Right kidney (tissue), 1 donor: ENCODE data around the gene OS9.

Experiments
- DNase-seq: peaks from one replicate; pipeline ENCODE4 v3.0.0-alpha.2; 2016

The OS9 gene

DNA sequence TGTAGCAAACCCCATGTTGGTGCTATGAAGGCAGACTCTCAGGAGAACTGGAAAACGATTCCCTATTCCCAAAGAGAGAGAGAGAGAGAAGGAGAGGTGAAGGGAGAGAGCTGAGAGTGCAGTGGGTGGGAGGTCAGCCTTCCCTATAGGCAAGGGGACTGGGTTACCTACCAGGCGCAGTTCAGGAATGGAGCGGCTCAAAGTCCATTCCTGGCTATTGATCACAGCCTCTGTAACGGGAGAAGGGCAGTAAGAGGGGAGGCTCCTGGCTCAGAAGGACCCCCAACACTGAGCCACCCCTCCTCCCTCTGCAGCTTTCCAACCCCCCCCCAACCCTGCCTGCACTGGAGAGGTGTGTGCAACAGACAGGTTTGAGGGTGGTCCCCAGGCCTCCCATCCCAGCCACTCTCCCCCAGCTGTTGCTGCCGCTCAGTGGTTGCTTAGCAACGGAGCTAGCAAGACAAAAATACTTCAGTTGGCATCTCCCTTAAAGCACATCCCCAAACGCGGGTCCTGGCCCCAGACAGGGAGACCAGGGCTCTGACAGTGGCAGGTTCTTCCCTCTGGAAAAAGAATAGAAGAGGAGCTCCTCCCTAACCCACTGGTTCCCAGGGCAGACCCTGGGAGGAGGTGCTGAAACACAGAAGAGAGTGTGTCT is 41.4 kb downstream of the OS9 start:
- no peak for DNase-seq

DNA sequence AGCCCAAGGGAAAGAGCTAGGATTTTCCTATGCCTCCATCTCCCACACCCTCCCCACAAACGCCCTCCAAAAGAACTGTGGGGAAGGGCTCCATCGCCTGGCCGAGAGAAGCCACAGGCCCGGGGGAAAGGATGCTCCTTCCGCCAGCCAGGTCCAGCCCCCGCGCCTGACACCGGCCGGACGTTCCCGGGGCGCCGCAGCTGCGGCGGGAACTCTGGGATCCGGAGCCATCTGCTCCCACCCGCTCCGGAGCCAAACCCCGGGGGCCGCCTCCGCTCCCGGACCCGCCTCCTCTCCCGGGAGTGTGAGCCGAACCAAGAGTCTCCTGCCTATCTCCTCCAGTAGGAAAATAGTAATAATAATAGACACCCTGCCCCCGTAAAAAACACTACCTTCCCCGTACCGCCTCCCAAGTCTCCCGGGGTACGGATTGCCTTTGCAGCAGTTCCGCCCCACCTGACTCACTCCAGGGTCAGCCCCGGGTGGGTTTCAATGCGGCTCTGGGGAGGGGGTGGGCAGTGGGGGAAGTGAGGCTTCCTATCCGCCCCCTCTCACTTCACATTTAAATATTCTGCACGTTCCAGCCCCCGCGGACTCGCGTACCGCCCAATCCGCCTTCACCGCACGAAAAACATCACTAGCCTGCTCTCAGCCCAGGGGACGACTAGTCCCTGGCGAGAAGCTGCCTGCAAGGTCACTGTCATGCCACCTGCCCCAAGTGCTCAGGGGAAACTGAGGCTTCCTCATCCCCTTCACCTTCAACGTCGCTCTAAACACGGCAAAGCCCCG is 42.2 kb downstream of the OS9 start:
- DNase-seq: peak; percentile 52

DNA sequence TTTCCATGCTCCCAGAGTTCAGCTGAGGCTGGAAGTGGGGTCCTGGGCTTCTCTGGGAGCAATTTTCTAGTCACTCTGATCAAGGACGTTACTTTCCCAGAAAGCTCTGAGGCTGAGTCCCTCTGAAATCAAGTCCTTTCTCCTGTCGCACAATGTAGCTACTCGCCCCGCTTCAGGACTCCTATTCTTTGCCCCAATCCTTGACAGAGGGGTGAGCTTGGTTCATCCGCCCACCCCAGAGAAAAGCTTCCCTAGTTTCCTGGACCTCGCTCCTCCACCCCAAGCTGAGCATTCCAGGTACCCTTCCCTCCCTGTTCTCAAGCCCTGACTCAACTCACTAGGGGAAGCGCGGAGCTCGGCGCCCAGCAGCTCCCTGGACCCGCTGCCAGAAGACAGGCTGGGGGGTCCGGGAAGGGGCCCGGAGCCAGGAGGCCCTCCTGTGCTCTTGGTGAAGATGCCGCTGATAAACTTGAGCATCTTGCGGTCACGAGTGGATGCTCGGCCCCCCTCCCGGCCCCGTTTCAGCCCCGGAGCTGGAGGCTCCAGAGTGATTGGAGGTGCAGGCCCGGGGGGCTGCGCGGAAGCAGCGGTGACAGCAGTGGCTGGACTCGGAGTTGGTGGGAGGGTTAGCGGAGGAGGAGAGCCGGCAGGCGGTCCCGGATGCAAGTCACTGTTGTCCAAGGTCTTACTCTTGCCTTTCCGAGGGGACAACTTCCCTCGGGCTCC is 43.0 kb downstream of the OS9 start:
- DNase-seq: peak; percentile 36

DNA sequence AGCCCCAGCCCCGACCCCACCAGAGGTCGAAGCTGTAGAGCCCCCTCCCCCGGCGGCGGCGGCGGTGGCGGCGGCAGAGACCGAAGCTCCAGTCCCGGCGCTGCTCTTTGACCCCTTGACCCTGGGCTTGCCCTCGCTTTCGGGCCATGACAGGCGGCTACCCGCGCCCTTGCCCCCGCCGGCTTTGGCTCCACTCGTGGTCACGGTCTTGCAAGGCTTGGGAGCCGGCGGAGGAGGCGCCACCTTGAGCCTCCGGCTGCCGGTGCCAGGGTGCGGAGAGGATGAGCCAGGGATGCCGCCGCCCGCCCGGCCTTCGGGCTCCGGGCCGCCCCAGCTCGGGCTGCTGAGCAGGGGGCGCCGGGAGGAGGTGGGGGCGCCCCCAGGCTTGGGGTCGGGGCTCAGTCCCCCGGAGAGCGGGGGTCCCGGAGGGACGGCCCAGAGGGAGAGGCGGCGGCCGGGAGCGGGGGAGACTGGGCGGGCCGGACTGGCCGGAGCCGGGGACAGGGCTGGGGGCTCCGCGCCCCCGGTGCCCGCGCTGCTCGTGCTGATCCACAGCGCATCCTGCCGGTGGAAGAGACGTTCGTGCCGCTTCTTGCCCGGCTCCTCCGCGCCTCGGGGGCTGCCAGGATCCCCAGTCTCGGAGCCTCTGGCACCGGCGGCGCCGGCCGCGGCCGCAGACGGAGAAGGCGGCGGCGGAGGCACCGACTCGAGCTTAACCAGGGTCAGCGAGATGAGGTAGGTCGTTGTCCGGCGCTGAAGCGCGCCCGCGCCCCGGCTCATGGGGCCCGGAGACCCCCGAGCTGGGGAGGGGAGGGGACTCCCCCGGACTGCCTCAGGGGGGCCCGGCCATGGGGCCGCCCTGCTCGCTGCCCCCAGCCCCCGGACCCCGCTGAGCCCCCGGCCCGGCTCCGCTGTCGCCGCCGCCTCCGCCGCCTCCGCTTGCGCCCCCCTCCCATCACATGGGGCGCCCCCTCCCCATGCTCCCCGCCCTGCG is 43.8 kb downstream of the OS9 start:
- peak; percentile 61 for DNase-seq

DNA sequence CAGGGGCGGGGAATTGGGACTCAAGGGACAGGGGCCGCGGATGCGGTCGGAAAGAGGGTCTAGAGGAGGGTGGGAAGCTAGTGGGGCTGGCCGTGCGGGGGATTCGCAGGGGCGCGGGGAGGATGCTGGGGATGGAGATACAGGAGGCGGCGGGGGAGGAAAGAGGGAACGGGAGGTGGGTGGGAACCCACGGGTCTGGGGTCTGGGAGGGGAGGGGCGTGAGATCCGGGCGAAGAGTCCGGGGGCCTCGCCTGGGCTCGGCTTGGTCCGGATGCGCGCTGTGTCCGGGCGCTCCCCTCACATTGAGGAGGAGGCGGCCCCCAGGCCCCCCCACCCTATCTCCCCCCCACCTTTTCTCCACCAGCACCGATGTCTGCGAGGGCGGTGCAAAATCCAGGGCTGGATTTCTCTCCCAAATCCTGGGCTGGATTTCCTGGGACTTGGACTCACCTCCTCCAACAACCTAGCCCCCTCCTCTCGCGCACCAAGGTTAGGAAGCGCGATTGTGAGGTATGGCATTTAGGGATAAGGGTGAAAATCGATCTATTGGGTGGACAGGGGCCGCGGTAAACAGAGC is 44.8 kb downstream of the OS9 start, which contains the start of gene AGAP2:
TSS of gene AGAP2 (minus strand) at position 82 of the 577 bp plus-strand sequence. CDS start 496 bp downstream, outside the sequence.
- no peak for DNase-seq

DNA sequence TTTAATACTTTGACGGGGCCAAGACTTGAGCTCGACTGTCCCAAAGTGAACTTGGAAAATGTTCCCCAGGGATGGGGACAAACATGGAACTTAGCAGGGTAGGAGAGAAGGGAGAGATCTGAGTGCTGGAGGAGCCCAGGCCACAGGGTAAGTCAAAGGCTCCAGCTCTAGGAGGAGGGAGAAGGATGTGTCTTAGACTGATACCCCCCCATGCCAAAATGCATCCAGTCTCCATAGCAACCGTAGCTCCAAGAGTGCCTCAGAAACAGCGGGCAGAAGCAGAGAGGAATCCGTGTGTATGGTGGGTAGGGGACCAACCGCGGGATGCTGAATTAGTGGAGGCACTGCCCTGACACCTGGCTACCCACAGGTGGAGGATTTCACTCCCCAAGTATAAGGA is 45.5 kb downstream of the OS9 start:
- DNase-seq: no peak

DNA sequence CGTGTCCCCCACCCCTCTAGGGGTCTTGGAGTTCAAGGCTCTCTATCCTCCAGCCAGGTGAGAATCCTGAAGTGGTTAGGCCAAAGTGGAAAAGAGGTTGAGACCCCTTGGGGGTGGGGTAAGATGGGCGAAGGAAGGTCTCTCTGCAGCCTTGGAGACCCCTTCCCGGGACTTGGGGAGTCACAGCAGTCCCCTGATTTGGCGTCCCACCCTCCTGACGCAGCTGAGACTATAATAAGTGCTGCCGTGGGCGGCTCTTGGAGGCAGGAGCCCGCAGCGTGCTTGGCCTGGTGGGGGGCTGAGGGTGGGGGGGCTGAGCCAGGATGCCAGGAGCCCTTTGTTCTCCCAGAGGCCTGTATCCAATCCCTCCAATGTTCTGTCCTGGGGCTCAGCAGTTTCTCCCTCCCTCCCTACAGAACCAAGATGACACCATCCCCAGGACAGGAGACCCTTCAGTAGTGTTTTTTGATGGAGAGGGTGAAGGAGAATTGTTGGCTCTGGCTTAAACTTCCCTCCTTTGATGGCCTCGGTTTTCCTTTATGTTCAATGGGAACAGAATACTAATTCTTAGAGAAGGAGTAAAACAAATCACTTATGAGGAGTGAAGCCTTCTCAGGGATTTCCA is 46.1 kb downstream of the OS9 start:
- DNase-seq: no peak

DNA sequence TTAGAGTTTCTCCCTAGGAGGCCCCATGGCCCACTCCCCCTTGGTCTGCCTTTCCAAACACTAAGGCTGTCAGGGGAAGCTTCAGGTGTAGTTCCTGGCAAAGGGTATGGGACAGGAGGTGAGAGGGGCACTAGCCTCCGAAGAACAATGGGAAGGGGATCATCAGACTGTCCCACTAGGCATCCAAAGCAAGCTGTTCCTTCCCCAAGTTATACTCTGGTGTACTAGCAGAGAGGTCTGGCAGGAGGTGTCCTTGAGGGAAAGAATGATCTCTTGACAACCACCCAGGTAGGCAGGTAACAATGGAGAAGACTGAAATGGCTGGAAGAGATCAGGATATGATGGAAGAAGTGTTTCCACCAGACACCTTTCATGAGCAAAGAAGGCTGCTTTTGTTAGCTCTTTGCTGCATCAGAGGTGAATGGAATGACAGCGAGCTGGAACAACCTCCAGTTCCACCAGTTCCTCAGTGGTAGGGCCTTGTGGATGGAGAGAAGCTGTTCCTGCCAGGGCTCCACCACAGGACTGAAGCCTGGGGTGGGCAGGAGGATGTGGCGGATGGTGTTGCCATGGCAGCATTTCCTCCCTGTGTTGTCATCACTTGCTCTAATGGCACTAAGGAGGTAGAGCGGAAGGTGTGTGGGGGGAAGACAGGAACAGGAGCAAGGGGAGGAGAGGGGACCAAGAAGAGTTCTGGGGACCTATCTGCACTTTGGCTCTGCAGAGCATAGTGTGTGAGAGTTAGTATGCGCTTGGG is 46.9 kb downstream of the OS9 start:
- no peak for DNase-seq

DNA sequence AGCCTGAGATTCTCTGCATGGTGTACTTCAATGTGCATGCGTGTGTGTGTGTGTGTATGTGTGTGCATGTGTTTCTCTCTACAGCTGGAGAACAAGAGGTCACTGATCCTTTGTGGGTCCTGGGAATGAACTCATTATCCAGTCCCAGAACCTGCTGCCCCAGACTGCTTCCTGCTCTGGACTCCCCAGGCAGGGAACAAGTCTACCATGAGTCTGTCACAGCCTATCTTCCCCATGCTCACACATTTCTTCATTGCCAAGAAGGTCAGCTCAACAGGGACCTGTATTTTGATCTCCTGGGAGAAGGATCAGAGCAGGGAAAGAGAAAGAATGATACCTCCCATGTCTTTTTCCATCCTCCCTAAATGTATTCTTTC is 47.5 kb downstream of the OS9 start:
- DNase-seq: no peak

DNA sequence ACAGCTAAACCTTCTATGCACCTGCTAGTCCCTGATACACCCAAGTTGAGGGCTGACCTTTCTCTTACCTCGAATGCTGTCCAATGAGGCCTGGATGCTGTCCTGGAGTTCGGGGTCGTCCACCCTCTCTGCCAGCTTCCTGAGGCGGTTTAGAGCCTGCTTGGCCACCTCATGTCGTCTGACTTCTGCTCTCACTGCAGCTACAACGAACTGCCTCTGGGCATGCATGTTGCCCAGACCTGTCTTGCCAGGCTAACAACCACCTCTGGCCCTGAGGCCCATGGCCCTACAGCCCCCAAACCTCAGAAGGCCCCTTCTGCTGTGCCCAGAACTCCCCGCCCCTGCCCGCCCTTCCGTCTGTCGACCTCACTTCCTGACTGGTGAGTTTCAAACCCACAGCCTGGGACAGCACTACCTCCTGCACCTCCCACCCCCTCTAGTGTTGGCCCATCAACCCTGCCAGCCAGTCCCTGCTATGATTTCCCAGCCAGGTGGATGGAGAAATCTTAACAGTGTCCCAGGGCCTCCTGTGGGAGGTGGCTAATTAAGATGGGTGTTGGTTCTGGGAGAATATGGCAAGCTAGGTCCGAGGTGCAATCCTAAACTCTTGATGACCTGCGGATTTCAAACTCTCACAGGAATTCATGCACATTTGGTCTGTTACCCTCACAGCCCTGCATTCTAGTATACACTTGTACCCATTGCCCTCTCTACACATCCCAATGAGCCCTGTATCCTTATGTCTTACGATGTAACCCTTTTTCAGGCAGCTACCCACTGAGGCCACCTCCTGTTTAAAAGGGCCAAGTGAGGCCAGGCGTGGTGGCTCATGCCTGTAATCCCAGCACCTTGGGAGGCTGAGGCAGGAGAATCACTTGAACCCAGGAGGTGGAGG is 48.2 kb downstream of the OS9 start:
- no peak for DNase-seq

DNA sequence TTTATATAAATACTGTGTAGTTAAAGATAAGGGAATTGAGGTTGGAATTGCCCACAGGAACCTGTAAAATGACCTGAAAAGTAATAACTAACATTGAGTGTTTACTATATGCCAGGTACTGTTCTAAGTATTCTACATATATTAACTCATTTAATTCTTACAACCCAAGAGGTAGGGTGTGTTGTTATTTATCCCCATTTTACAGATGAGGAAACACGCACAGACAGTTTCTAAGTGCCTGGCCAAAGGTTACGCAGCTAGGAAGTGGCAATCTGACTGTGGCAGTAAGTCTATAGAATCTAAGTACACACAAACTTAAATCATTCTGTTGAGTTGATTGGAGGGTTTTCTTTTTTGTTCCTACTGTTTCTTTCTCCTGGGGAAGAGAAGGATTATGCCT is 49.8 kb downstream of the OS9 start:
- DNase-seq: no peak

DNA sequence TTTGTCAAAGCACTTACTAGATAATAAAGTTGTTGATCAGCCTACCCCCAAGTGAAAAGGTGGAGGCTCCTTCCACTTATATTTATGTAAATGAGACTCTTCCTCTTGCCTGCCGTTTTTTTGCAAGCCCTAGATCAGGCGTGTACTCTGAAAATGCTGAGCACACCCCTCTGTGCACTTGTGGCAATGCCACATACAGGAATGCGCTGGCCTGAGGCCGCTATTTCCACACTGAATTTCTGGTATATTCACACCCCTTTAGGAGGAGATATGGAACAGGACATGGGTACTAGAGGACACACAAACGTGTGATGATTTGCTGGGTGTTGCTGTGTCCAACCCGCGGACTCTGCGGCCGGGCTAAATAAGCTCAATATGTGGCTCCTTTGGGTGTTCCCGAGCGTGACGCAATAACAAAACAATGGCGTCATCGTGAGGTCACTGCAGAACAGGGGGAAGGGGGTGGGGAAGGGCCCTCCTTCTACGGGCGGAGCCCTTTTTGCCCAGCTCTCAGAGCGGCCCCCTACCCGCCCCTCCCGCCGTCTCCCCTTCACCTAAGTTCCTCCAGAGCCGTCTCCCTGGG is 50.4 kb downstream of the OS9 start:
- peak; percentile 80 for DNase-seq

DNA sequence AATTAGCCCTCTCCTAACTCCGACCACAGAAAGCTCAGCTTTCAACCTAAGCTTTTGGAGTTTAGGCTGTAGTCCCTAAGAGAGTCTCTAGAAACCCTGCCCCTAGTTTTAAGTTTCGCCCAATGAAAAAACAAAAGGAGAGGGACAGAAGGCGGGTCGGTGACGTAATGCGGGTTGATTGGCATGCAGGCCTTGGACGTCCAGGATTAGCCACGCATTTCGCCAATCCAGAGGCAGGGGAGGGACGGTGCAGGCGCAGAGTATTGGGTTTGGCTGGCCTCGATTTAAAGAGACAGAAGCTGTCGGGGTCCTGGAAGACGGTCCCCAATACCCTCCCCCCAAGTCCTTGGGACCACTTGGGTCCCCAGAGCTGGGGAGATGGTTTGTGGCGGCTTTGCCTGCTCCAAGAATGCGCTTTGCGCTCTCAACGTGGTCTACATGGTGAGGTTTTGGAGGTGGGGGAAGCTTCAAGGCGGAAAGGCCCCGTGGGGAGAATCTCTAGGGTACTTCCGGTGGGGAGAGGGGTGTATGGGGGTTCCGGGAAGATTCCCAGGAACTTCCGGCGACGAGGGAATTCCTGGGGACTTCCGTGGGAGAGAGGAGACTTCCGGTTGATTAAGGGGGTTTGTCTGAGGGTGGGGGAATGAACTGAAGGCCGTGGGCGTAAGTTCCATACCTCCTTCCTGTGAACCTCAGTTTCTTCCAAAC is 51.0 kb downstream of the OS9 start, which contains the start of gene TSPAN31:
TSS of gene TSPAN31 (plus strand) at position 263 of the 708 bp plus-strand sequence. CDS start at position 379, 116 bp downstream.
- peak; percentile 83 for DNase-seq

DNA sequence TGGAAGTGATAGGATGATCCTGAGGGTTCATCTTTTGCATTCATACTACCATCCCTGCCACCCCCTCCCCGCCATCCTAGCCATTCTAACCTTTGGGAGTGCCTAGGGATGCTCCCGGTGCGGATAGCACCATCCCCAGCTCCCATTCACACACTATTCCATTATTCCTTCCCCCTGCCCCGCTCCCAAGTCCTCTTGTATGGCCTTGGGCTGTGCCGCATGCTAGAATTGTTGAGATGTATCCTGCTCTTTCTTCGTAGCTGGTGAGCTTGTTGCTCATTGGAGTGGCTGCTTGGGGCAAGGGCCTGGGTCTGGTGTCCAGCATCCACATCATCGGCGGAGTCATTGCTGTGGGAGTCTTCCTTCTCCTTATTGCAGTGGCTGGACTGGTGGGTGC is 51.6 kb downstream of the OS9 start:
- DNase-seq: no peak

DNA sequence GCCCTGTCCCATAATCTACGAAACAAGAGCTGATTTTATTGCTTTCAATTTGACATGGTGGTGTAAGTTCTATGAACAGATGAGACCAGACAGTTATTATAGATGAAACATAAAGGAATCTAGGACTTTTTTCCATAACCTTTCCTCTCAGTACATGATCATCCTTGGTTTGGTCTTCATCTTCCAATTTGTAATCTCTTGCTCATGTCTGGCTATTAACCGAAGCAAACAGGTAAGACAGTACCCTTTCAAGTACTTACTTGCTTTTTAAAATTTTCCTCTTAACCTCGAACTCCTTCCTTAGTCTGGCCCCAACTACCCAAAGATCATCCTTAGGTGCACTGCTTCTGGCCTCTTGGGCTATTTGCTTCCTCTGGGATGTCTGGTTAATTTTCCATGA is 52.1 kb downstream of the OS9 start:
- no peak for DNase-seq

DNA sequence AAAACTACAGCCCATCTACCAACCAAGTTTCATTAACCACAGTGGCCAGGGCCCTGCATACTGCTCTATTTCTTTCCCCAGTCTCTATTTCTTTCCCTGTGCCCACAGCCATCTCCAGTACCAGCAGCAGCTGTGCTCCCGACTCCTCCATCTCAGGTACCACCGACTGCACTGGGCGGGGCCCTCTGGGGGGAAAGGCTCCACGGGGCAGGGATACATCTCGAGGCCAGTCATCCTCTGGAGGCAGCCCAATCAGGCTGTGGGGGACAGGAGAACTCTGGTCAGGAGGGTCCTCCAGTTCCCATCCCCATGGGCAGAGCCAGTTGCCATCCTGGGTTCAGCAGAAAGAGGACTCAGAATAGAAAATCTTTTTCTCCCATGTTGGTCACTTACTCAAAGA is 55.1 kb downstream of the OS9 start:
- no peak for DNase-seq

DNA sequence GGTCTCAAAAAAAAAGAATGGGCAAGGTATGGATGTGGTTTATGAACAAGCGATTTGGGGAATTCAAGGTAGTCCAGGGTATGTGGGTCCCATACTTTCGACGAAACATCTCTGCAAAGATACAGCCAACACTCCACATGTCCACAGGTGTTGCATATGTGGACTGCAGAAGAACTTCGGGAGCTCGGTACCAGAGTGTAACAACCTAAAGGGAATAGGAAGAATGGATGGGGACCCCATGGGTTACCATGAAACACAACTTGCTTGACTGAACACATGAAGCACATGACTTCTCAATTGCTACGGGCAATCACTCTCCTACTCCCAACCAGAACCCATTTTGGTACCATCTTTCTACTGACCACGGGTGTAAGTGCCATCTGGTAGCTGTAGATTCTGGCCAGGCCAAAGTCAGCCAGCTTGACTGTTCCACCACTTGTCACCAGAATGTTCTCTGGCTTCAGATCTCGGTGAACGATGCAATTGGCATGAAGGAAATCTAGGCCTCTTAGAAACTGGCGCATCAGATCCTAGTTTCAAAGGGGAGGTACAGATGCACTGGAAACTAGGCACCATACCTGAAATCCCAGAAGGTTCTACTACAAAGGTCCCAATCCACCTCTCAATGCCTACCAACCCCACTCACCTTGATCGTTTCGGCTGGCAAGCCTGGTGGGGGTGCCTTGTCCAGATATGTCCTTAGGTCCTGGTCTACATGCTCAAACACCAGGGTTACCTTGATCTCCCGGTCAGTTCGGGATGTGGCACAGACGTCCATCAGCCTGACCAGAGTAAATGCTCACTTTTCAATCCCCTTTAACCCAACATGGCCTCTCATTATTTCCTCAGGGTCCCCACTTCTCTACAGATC is 56.9 kb downstream of the OS9 start:
- DNase-seq: no peak
